Stimulated activated CD4-positive, alpha-beta T cell treated with anti-CD3 and anti-CD28 coated beads, Interleukin-2, amount 100 ng/mL, for 48 hours (primary cell): ENCODE data around the gene VPS35.
"Not testable (repeated sequence)": the region's sequence is repeated elsewhere in the genome, so short reads cannot be mapped to it uniquely, and the experiment has no call there.

Source experiments
- DNase-seq, 2 donors: peaks; one replicate each; pipeline ENCODE4 v3.0.0-alpha.2; 2020

The VPS35 gene

DNA sequence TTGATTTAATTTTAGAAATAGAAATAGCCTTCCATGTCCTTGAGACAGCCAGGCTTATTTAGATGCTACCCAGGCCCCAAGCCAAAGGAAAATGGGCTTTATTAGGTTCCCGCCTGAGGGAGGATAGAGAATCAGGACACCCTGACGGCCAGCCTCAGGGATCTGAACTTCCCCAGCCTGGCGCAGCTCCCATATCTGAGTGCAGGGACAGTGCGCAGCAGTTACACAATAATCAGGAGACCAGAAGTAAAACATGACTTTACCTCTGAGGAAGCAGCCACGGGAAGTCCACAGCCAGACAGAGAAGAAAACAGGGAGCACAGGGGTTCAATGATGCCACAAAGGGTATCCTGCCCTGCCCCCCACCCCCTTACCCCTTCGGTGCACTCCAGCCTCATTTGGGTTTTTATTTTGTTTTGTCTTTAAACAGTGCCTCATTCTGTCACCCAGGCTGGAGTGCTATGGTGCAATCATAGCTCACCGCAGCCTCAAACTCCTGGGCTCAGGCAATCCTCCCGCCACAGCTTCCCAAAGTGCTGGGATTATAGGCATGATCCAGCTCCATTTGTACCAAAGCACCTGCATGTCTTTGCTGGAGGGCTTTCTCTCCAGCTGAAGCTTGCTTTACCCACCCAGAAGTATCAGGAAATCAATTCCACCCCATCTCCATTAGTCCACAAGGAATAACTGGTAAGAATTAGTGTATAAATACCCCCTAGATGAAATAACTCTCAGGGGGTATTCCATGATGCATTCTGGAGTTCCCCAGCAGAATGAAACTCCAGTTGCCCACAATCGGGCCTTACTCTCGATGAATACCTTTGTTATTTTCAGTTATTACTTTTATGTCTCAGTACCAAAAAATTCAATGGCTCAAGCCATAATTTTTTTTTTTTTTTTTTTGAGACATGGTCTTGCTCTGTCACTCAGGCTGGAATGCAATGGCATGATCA is 22.4 kb upstream of the VPS35 start:
- DNase-seq, result no peak

DNA sequence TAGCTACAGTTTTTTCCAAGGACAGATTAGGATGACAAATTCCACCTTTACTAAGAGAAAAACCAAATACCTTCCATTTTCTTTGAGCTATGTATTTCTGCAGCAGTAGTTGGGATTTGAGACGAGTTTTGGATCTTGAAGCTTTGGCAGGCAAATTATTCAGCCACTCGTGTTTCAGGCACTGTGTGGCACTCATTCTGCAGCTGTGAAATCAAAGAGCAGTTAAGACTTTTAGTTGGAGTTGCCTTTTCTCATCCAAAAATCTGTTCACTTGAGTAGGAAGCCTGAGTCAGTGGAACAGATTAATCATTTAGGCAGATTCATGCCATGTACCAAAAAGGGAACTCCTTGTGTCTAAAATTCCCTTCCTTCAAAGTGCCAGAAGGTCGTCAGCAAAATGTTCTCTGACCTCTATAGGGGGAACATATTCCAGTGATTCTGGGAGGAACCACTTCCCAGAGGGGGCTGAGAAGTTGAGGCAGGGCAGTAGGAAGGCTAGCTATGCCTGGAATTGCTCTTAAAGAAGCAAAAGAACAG is 20.6 kb upstream of the VPS35 start:
- no peak for DNase-seq

DNA sequence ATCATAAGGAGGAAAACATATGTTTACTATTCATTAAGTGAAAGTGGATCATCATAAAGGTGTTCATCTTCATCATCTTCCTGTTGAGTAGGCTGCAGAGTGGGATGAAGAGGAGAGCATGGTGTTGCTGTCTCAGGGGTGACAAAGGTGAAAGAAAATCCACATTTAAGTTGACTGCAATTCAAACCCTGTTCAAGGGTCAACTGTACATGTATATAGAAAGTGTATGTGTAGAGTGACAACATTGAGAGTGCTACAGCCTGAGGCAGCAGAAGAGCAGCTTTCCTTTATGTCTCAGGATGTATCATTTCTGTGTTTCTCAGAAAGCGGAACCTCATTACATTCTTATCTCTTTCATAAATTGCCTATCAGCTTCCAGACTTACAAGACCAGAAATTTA is 17.7 kb upstream of the VPS35 start:
- DNase-seq, result no peak

DNA sequence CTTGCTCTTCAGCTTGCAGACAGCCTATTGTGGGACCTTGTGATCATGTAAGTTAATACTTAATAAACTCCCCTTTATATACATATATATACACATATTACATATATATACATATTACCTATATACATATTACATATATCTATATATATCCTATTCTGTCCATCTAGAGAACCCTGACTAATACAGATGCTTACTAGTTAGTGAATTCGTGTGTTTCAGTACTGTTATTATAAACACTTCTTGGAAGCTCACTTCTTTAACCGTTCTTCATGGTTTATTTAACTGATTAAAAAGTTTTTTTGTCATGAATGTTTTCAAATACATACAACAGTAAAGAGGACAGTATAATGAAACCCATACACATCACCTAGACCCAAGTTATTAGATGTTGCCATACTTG is 13.1 kb upstream of the VPS35 start:
- no peak for DNase-seq

DNA sequence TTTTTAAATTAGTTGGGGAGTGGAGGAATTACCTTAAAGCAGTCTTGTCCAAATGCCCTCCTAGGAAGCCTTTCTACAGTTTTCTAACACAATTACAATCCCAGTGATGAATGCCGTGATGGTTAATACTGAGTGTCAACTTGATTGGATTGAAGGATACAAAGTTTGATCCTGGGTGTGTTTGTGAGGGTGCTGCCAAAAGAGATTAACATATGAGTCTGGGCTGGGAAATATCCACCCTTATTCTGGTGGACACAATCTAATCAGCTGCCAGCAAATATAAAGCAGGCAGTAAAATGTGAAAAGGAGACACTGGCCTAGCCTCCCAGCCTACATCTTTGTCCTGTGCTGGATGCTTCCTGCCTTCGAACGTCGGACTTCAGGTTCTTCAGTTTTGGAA is 12.6 kb upstream of the VPS35 start:
- DNase-seq, result no peak

DNA sequence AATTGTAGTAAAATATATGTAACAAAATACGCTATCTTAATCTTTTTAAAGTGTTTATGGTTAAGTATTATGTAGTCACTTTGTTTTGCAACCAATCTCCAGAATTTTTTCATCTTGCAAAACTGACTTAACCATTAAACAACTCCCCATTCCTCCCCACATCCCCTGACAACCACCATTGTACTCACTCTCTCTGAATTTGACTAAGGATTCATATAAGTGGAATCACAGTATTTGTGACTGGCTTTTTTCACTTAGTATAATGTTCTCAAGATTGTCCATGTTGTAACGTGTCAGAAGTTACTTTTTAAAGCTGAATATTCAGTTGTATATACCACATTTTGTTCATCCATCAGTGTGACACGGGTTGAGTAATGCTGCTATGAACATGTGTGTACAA is 11.1 kb upstream of the VPS35 start:
- no peak for DNase-seq

DNA sequence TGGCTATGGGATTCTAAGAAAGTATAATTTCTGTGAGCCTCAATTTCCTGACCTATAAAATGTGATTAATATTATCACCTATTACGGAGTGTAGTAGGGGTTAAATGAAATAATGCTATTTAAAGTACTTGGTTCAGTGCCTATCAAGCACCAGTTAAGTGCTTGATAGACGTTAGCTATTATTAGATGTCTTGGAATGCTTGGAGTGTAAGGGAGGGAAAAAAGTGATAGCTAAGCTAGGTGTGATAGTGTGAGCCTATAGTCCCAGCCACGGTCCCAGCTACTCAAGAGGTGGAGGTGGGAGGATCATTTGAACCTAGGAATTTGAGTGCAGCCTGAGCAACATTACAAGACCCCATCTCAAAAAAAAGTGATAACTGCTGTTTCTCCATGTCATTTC is 8.0 kb upstream of the VPS35 start:
- DNase-seq, result no peak

DNA sequence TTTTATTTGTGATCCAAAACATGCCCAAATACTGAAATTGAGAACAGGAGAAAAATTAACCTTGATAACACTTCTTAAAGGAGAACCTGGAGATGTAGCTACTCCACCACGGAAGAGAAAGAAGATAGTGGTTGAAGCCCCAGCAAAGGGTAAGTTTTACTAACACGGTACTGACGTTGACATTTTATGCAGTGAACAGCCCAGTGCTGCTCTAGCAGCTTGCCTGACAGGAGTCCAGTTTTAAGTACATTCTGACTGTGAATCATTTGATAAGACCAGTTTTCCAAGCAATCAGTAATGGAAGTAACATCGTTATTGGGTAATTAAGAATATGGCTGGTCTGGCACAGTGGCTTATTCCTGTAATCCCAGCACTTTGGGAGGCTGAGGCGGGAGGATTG is 7.0 kb upstream of the VPS35 start:
- no peak for DNase-seq

DNA sequence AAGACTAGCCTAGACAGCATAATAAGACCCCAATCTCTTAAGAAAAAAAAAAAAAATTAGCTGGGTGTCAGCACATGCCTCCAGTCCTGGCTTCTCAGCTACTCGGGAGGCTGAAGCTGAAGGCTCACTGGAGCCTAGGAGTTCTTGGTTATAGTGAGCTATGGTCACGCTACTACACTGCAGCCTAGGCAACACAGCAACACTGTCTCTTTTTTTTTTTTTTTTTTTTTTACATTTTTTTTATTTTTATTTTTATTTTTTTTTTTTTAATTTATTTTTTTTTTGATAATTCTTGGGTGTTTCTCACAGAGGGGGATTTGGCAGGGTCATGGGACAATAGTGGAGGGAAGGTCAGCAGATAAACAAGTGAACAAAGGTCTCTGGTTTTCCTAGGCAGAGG is 4.6 kb upstream of the VPS35 start:
- no peak for DNase-seq

DNA sequence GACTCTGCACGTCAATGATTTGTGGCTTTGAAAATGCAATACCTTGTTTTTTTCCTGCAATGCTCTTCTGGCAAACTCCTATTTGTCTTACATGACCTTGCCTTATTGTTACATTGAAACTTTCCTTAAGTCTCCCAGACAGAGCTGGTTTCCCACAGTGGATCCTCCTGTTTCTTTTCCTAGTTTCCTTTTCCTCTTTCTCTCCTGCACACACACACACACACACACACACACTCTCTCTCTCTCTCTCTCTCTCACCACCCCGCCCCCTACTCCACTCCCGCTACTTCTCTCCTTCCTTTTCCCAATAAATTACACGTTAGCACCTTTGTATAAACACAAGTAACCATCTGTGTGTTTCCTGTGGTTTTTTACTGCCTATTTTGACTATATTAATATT is 2.7 kb upstream of the VPS35 start:
- no peak for DNase-seq

DNA sequence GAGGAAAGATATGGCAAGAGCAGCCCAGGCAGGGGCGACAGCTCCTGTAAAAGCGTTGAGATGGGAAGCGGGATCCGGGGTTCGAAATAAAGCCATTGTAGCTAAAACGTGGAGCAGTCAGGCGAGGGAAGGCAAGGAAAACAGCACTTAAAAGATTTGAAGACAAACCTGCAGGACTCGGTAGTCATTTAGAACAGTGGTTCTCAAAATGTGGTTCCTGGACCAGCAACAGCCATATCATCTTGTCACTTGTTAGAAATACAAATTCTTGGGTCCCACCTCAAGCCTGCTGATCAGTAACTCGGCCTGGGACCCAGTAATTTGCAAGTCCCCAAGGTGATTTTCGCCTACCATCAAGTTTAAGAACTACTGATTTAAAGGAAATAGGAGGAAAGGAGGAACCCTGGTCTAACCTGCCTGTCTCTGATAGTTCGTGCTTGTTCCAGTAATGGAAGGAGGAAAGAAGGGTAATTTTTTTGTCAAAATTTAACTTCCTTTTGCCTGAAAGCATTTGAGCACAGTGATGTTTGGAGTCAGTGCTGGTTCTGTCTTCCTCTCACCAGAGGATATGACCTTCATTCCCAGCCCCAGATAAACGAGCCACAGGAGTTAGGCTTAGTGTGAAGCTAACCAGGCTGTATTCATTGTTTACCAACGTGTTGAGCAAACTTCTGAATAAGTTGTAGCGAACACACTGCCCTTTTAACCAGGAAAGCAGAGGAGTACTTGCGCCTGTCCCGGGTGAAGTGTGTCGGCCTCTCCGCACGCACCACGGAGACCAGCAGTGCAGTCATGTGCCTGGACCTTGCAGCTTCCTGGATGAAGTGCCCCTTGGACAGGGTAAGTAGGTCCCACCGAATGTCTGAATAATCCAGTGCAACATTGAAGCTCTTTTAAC is 1.6 kb upstream of the VPS35 start:
- no peak for DNase-seq

DNA sequence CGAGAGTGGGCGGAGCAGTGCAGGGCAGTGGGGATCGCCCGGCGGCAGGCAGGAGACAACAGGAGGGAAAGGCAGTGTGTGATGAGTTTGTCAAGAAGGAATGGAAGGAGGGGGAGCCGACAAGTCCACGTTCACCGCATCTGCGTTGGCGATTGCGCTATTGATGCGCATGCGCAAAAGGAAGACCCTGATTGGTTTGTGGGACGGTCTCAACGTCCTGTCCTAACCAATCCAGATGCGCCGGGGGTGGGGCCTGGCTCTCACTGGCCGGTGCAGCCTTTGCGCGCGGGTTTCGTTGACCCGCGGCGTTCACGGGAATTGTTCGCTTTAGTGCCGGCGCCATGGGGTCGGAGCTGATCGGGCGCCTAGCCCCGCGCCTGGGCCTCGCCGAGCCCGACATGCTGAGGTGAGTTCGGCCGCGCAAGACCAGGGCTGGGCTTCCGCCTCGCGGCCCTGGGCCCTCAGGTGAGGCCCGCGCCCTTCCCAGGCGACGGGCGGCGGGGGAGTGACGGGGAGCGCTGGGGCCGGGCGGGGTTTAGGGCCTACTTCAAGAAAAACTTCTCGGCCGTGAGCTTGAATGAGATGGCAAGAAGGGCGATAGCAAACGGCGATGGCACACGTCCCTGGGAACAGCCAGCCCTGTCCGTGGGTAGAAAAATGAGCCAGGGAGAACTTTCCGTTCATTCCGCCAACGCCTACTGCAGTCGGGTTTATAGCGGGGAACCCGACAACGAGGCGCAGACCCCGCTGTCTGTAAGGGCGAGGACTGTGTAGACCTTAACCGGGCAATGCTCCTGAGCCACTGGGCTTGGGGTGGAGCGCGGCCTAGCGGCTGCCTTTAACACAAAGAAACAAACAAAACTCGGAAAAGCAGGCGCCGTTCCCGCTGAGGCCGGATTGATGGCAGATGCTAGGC is 645 bp upstream of the VPS35 start, which contains the start of gene ORC6:
Gene ORC6 (plus strand): TSS at position 295 of the 916 bp plus-strand sequence. CDS start 47 bp downstream, at position 342.
- DNase-seq, result peak; percentile 92 to 93

DNA sequence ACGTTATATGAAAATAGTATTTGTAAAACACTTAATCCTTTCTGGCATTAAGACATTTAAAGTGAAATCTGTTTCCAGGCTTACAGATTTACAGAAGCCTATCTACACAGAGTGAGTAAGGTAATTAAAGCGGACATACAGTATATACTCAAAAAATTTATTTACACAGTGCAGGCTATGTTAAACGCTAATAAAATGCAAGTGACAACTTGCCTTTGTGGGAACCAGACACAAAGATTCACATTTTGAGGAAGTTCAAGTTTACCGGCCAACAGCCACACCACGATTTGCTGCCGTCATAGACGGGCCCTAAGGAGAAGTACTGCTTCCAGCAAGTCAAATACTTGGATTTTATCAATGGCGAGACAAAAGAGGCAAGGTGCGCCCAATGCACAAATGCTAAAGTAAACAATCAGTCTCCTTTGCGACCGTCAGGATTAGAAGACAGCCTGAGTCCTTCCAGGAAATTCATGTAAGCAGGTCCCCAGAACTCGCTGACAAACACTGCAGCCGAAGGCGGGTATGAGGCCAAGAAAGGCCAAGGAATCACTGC is 801 bp downstream of the VPS35 start:
- no peak for DNase-seq

DNA sequence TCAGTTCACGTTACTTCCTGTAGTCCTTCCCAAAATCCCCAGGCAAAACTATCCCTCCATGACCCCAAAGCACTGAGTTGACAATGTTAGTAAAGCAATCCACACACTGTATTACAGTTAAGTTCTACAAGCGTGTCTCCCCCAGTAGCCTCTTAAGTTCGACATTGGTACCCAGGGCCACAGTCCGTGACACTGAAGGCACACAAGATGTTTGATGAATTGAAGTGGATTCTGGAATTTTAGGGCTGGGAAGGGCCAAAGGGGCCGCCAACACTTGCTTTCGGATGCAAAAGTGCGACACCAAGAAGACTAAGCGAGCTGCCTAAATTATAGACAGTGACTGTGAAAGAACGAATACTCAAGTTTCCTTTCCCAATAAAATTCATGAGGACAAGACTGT is 1.5 kb downstream of the VPS35 start:
- no peak for DNase-seq

DNA sequence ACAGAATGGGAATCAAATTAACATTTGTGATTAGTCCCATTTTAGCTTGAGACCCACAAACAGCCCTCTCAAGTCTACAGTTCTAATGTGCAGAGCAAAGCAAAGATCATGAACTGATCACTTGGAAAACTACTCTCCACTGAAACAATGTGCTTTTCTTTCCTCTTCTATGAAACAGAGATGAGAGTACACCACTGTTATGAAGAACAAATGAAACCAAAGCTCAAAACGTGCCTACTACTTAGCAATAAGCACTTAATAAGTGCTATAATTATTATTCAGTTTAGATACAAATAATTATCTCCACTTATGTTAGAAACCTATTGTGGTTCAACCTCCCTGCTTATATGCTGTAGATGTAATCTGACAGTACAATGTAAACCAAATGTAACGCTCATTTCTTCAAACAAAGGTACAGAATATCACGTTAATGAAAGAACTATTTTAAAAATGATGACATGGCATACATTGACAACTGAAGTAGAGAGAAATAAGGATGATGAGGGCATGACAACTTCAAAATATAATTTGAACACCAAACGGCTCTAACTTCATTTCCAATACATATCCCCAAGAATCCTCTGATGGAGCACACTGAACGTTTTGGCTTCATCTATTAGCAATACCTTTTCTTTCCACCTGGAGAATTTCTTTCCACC is 2.0 kb downstream of the VPS35 start:
- DNase-seq, result no peak

DNA sequence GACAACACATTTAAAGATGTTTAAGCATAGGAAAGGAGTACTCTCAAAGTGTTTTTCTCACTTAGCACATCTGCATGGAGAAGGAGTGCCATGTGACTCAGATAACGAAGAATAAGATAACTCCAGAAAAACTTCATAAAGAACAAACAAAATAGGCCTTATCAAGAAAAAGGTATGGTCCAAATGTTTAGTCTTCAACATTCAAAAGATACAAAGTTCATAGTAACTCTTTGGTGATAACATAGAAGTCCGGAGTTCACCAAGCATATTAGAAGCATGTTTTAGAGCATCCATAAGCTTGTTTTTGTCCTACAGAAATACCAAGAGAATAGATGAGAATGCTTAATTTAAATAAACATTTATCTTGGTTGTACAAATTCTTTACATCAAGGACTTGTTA is 7.1 kb downstream of the VPS35 start:
- DNase-seq, result not testable (repeated sequence)

DNA sequence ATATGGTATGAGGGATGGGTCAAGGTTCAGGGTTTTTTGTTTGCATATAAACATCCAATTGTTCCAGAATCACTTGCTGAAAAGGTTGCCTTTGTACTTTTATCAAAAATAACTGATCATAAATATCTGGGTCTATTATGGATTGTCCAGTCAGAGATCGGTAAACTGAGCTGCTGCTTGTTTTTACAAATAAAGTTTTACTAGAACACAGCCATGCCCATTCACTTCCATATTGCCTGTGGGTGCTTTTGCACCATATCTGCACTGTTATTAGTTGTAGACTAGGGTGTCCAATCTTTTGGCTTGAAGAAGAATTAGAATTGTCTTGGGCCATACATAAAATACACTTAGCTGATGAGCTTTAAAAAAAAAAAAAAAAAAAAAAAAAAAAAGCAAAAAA is 11.0 kb downstream of the VPS35 start:
- not testable (repeated sequence) for DNase-seq

DNA sequence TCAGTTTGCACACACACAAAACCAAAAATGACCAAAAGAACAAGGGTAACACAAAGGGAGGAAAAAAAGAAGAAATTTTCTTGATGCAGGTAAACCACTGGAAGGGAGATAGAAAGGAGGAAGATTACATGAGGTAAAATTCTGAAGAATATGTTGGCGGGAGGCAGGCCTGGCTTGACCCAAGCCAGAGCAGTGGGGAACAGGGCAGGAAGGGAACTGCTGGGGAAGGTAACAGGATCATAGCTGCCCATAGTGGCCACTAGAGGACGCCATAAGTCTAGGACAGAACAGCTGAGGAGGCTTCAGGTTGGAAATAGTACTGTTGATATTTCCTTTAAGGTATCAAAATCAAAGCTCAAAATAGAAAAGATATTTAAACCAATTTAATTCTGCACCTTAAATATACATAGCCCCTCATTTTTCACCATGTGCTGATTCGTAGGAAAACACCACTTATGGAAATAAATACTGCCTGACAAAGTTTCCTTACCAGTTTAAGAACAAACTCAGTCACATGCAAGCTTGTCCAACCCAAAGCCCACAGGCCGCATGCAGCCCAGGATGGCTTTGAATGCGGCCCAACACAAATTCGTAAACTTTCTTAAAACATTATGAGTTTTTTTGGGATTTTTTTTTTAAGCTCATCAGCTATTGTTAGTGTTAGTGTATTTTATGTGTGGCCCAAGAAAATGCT is 15.5 kb downstream of the VPS35 start:
- DNase-seq, result peak; percentile 18 to 23

DNA sequence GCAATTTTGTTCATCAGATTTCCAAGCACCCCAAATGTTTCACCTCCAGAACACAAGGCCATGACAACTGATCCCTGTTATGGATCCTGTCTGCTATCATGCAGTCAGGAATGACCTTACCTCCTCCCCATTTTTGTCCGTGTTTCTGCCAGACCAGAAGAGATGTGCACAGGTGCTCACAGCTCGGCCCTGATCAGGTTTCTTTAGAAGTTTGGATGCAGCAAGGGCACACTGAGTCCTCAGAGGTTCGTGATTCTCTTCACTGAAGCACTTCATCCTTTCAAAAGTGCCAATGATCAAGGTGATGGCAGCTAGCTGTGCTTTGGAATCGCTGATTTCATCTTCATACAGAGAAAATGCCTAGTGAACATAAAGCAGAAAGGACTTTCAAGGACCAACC is 26.9 kb downstream of the VPS35 start:
- no peak for DNase-seq

DNA sequence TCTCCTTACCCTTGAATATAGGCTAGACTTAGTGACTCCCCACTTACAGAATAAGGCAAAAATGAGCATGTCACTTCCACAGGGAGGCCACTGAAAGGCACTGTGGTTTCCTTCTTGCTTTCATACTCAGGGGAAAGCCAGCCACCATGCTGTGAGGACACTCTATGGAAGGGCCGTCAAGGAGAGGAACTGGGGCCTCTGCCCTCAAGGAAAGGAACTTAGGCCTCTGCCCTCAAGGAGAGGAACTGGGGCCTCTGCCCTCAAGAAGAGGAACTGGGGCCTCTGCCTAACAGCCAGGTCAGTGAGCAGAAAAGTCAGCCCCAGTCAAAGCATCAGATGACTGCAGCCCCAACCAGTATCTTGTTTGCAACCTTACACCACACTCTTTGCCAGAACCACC is 30.1 kb downstream of the VPS35 start:
- DNase-seq, result peak in 1 of 2 donors; percentile 4

DNA sequence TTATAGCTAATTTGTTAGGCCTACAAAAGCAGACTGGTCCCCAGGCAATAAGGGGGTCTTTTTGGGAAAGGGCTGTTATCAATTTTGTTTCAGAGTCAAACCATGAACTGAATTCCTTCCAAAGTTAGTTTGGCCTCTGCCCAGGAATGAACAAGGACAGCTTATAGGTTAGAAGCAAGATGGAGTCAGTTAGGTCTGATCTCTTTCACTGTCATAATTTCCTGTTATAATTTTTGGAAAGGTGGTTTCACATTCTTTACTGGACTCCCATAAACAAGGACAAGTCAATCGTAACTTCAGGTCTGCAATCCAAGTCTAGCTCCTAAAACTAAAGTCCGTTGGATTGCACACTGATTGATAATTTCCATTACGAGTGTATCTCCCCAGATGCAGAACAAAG is 37.7 kb downstream of the VPS35 start:
- DNase-seq, result no peak
